Neural progenitor cell (in vitro differentiated cells): ENCODE data around the gene BMX.

Experiments used
- EZH2 ChIP-seq: fragments of 200-600 bp; sonication (generic); IDR thresholded peaks from 2 replicates; pipeline ENCODE4 v1.6.1; 2017; ENCODE audit warnings: antibody characterized with exemption, mild to moderate bottlenecking, moderate library complexity
- EZH2phosphoT487 ChIP-seq: fragments of 200-600 bp; sonication (generic); IDR thresholded peaks from 2 replicates; pipeline ENCODE4 v1.6.1; 2017; ENCODE audit warnings: antibody characterized with exemption
- TF ChIP-seq, protein P1 (sequence below): fragments of 200-600 bp; sonication (generic); IDR thresholded peaks from 2 replicates; pipeline ENCODE4 v1.5.1; 2017; ENCODE audit warnings: antibody characterized with exemption, mild to moderate bottlenecking

DNA sequence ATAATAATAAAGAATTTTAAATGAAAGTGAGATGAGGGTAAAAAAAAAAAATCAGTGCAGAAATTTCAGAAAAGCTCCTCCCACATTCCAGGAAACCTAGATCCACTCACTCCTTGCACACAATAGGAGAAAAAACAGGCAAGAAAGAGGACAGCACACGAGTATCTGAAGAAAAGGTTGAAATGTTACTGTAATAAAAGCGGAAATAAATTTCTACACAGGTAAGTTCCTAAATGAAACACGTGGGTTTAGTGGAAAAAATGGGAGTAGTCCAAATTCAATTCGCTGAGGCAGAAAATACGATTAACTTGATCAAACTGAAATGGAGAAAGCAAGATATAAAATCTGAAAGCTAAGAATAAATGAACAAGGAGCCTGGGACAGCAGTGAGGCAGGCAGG lies 102.2 kb downstream of the BMX start:
- TF ChIP-seq, protein P1, sequence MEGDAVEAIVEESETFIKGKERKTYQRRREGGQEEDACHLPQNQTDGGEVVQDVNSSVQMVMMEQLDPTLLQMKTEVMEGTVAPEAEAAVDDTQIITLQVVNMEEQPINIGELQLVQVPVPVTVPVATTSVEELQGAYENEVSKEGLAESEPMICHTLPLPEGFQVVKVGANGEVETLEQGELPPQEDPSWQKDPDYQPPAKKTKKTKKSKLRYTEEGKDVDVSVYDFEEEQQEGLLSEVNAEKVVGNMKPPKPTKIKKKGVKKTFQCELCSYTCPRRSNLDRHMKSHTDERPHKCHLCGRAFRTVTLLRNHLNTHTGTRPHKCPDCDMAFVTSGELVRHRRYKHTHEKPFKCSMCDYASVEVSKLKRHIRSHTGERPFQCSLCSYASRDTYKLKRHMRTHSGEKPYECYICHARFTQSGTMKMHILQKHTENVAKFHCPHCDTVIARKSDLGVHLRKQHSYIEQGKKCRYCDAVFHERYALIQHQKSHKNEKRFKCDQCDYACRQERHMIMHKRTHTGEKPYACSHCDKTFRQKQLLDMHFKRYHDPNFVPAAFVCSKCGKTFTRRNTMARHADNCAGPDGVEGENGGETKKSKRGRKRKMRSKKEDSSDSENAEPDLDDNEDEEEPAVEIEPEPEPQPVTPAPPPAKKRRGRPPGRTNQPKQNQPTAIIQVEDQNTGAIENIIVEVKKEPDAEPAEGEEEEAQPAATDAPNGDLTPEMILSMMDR, result no peak
- TF ChIP-seq EZH2, result no peak
- TF ChIP-seq EZH2phosphoT487, result no peak
